Stimulated activated CD8-positive, alpha-beta memory T cell treated with anti-CD3 and anti-CD28 coated beads, Interleukin-15, amount 100 ng/mL, for 24 hours (primary cell): Measurements from ENCODE around the gene RERE.

Source experiments
- DNase-seq: peaks from one replicate; pipeline ENCODE4 v3.0.0-alpha.2; 2020; ENCODE audit warnings: low read depth

RERE gene

DNA sequence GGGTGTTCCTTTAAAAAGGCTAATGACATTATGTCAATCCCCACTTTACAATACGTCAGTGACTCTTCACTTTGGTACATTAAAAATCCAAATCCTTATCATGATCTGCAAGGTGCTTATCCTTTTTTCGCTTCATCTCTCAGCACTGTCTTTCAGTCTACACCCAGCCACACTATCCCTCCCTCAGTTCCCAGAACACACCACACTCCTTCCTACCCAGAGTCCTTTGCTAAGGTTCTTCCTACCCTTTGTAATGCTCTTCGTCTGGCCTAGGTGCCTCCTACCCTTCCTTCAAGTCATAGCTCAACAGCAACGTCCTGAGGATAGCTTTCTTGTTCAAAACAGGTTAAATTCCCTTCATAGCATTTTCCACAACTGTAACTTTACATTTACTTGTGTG lies 152.6 kb downstream of the RERE start:
- DNase-seq = no peak

GRCh38 chr1:8663915-8664329 lies 153.5 kb downstream of the RERE start:
- DNase-seq = no peak

DNA sequence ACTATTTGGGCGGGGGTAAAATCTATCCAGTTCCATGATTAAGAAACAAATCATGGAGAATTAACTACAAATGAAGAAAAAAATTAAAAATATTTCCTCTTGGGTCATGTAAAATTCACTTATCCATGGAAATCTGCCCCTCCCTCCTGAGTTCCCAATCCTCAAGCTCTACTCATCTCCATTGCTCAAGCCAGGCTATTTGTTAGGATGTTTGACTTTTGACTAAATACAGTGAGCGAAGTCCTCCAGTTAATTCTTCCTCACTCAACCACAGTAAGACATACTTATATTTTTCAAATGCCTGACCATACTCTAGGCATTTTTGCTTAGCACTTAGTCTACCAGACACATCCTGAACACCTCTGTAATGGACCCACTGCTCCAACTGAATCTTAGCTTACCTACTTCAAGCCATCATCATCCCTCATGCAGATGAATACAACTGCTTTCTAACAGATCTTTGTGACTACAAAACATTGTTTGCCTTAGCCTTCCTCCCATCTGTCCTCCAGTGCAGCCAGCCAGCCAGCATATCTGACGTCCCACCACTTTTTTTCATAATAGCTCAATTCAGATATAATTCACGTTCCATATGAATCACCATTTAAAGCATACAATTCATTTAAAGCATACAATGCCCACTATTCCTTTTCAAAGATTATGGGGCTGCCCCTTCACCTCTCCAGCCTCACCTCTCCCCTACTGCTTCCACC lies 154.2 kb downstream of the RERE start:
- DNase-seq = no peak

- DNase-seq = no peak
Measured at GRCh38 chr1:8662380-8663072, 154.9 kb downstream of the RERE start.

GRCh38 chr1:8661185-8662110 lies 156.0 kb downstream of the RERE start:
- no peak for DNase-seq

DNA sequence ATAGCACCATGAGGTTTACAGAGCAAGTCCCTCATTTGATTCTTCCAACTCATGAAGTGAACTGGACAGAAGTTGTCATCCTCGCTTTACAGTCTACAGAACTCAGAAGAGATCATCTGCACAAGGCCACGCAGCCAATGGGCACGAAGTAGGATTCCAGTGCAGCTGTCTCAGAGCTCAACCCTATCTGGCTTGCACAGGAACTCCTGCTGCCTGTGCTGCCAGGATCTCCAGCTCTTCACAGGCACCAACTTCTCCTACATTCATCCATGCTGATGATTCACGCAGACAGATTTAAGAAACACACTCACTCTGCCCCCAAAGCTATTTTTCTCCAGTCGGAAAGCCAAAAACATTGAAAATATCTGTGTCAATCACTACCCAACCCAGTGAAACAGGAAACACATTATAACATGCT lies 157.0 kb downstream of the RERE start:
- DNase-seq = no peak

GRCh38 chr1:8659593-8659992 lies 157.8 kb downstream of the RERE start:
- no peak for DNase-seq

- no peak for DNase-seq
Measured at GRCh38 chr1:8653878-8654277, 163.6 kb downstream of the RERE start.

DNA sequence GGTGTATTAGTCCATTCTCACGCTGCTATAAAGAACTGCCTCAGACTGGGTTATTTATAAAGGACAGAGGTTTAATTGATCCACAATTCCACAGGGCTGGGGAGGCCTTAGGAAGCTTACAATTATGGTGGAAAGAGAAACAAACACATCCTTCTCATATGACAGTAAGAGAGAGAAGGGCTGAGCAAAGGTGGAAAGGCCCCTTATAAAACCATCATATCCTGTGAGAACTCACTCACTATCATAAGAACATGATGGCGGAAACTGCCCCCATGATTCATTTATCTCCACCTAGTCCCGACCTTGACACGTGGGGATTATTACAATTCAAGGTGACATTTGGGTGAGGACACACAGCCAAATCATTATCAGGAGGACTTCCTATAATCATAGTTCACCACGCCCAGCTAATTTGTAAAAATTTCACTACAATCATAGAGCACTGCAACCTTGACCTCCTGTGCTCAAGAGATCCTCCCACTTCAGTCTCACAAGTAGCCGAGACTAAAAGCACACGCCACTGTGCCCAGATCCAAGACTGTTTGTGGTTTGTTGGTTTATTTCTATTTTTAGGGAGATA lies 164.9 kb downstream of the RERE start:
- DNase-seq = no peak

- no peak for DNase-seq
Measured at GRCh38 chr1:8651962-8652361, 165.5 kb downstream of the RERE start.

GRCh38 chr1:8651236-8651890 lies 166.1 kb downstream of the RERE start:
- no peak for DNase-seq

GRCh38 chr1:8649875-8650274 lies 167.6 kb downstream of the RERE start:
- DNase-seq = no peak

GRCh38 chr1:8649027-8649426 lies 168.4 kb downstream of the RERE start:
- DNase-seq = no peak

GRCh38 chr1:8646996-8647395 lies 170.4 kb downstream of the RERE start:
- DNase-seq = no peak

DNA sequence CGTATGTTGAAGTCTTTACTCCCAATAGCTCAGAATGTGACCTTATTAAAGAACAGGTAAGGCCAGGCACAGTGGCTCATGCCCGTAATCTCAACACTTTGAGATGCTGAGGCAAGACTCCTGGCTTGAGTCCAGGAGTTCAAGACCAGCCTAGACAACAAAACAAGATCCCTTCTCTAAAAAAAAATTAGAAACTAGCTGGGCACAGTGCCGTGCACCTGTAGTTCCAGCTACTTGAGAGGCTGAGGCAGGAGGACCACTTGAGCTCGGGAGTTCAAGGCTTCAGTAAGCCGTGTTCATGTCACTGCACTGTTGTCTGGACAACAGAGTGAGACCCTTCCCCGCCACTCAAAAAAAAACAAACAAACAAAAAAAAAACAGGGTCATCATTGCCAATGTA lies 171.3 kb downstream of the RERE start:
- DNase-seq = no peak

DNA sequence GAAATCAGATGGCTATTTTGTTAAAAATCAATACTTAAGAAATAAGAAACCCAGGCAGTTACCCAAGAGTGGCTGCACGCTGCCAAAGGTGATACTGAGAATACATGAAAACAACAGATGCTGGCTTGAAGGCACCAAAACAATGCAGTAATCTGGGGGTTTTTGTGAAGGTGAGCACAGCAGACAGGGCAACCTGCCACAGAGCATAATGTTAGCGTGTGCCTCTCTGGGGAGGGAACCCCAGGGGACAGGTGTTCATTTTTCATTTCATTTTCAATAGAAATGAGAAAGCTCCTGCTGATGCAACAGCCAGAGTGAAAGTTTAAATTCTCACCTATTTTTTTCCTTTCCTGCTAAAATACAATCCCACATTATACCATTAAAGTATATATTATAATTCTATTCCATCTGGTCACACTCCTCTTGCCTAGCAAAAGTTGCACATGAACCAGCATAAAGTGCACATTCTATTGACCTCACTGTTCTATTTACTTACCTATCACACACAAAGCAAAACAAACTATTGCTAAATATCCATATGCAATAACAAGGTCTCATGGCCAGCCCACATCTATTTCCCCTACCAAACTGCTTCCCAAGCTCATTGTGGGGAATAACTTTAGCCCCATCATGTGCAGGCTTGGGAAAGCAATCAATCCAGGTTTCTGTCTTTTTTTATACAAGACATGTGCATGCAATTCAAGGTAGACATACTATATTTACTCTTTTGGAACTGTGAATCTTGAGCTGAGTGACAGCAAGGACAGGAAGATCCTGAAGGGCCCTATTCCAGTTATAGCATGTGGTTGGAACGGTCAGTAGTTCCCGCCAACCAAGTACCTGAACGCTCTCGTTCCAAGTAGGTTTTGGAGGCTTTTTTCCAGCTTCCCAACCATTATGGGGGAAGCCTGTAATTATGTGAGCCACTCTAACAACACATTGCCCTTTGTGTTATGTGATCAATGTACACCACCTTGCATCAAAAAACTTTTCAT lies 173.6 kb downstream of the RERE start:
- no peak for DNase-seq

GRCh38 chr1:8642114-8642513 lies 175.3 kb downstream of the RERE start:
- no peak for DNase-seq

GRCh38 chr1:8641377-8641997 lies 176.0 kb downstream of the RERE start:
- DNase-seq = no peak

GRCh38 chr1:8640950-8641349 lies 176.5 kb downstream of the RERE start:
- DNase-seq = no peak

DNA sequence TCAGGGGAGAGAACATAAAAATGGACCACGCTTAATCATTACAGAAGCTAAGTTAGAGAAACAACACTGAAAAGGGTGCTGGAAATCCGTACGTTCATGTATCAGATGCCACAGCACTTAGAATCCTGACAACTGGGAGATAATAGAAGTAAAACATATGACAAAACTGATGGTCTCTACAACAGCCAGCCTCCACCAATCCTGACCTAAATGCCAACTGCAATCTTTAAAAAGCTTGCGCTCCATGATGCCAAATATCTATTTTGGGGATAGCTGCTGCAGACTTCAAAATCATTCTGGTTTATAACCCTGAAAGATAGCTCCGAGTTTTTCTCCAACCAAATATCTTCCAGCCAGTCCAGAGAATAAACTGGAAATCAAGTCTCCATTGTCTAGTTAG lies 178.3 kb downstream of the RERE start:
- no peak for DNase-seq
